Astrocyte of the cerebellum (primary cell): ENCODE results near the gene TSPAN5.
A peak's percentile ranks its signal among the peaks of the same experiment; 100 is the strongest.

Experiments
- DNase-seq: peaks from one replicate; pipeline ENCODE4 v3.0.0-alpha.2; 2011; ENCODE audit warnings: low read depth
- H3K4me3 ChIP-seq: 2 replicates; pipeline ENCODE4 v1.5.1; 2011; ENCODE audit warnings: mild to moderate bottlenecking, low read depth, low read length, moderate library complexity
- in situ Hi-C: cut with HindIII; loops from 2 replicates; pipeline ENCODE4 v1.10.0; 2017; ENCODE audit warnings: low sequenced_read_pairs
- TF ChIP-seq, protein P1 (sequence below): IDR thresholded peaks from 2 replicates; pipeline ENCODE4 v1.5.1; 2012; ENCODE audit warnings: low read length, low read depth, moderate library complexity, mild to moderate bottlenecking; ENCODE audit errors: missing control alignments

Gene TSPAN5

DNA sequence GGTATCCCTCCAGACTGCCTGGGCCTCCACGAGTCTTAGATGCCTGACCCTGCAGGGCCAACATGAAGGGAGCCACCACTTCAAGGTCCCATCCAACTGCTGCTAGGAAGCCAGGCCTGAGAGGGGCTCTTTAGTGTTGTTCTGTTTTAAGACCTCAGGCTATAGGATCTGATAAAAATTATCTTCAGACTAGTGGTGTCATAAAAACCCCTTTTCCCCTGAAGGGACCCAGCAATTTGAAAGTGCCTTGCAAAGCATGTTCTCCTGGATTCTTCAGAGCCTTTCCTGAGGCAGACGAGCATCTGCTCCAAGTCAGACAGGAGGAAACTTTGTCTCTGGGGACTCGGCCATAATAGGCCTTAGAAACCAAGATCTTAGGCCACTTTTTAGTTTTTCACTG is 26.9 kb downstream of the TSPAN5 start:
- in situ Hi-C loops: no loop called here
- DNase-seq: no peak
- no peak overlapping the region for H3K4me3 ChIP-seq
- TF ChIP-seq, protein P1, sequence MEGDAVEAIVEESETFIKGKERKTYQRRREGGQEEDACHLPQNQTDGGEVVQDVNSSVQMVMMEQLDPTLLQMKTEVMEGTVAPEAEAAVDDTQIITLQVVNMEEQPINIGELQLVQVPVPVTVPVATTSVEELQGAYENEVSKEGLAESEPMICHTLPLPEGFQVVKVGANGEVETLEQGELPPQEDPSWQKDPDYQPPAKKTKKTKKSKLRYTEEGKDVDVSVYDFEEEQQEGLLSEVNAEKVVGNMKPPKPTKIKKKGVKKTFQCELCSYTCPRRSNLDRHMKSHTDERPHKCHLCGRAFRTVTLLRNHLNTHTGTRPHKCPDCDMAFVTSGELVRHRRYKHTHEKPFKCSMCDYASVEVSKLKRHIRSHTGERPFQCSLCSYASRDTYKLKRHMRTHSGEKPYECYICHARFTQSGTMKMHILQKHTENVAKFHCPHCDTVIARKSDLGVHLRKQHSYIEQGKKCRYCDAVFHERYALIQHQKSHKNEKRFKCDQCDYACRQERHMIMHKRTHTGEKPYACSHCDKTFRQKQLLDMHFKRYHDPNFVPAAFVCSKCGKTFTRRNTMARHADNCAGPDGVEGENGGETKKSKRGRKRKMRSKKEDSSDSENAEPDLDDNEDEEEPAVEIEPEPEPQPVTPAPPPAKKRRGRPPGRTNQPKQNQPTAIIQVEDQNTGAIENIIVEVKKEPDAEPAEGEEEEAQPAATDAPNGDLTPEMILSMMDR: no peak

DNA sequence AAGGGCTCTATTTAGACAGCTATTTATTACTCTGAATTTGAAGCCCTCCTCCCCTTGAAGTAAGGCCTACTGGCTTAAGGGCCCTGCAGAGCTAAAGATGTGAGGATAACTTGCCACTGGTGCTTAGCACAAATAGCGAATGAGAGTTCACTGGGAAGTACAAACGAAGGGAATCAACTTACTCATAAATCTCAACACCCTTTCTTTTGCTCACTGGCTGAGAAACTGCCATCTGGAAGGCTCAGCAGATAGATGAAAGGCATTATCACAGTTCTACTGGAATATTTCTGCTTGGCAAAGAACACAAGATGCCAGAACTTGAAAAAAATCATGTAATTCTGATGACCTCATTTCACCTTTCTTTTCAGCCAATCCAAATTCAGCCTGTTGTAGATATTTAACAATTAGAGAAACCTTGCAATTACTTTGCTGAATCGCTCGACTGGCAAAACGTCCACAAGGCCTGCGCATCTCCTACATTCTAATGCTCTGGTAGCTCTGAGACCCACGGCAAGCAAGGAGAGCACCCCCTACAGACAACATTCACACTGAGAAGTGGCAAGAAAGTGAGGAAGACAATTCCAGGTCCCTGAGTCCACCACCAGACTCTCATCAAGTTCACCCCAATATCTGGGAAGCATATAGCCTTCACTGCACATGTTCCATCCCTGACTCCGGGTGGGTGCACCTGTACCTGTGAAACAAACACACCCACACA is 27.5 kb downstream of the TSPAN5 start:
- in situ Hi-C loops: no loop called here
- DNase-seq: no peak
- no peak overlapping the region for H3K4me3 ChIP-seq
- TF ChIP-seq, protein P1: no peak

DNA sequence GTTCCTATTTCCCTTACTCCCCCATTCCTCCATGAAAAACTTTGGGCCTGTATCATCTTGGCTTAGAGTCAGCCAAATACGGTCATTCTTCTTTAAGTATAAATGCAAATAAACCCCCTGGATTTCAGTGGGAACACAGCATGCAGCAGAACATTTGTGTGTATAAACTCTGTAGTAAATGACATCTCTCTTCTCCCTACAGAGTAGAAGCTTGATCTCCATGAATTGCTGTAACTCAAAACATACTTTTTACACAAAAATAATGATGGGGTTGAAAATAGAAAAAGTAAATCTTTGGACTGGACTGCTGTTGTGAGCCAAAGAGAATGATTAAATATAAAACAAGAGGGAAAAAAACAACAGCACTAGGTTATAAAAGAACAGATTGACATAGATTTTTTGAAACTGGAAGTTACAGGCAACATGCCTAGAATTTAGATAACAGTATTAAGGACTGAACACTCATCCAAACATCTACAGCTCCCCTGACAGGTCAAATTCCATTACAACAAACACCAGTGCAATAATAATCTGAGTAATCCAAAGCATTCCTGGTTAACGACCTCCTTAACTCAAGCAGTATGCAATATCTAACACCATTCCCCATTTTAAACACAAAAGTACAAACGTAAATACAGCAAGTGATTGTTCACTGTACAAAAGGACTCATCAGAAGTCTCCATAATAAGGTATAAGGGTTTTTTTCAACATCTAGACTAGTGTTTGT is 30.7 kb downstream of the TSPAN5 start:
- no peak overlapping the region for H3K4me3 ChIP-seq
- TF ChIP-seq, protein P1: no peak
- in situ Hi-C loops: no loop called here
- peak; percentile 42 for DNase-seq

DNA sequence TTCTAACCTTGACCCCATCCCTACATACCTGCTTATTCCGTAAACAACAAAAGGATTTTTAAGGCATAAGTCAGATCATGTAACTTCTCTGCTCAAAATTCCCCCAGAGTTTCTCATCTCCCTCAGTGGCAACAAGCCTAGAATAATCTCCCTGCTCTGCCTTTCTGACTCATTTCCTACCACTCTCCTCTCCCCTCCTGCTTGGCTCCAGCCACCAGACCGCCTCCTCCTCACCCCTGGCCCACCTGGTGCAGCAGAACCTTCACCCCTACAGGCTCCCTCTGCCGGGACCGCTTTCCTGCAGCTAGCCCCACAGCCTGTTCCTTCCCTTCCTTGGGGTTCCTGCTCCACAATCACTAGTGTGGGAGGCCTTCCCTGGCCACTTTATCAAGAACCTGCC is 32.1 kb downstream of the TSPAN5 start:
- TF ChIP-seq, protein P1: peak; percentile 32
- H3K4me3 ChIP-seq: no peak overlapping the region
- peak; percentile 84 for DNase-seq
- in situ Hi-C loops: no loop called here

GRCh38 chr4:98625920-98626319 is 32.5 kb downstream of the TSPAN5 start:
- in situ Hi-C loops: no loop called here
- TF ChIP-seq, protein P1: no peak
- no peak overlapping the region for H3K4me3 ChIP-seq
- DNase-seq: no peak

DNA sequence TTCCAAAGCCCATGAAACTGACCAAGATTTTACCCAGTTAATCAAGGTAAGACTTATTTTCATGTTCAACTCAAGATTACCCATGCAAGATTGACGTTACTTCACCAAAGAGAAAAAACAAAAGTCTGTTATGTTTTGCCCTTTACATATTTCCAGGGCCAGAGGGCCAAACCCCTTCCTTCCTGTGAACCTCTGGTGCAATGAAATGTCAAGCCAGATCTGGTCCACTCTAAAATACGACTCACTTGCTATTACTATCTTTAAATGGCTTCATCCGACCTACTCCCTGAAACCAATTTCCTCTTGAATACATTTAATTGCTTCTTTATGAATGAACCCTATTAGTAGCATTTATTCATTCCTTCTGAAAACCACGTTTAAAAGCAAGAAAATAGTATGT is 33.0 kb downstream of the TSPAN5 start:
- in situ Hi-C loops: no loop called here
- TF ChIP-seq, protein P1: no peak
- no peak for DNase-seq
- H3K4me3 ChIP-seq: no peak overlapping the region
